GM18951 (cell line): Measurements from ENCODE around the gene WDR82.

ENCODE experiments used
- POLR2A ChIP-seq: IDR thresholded peaks from 4 replicates; pipeline ENCODE4 v1.6.1; 2011; ENCODE audit warnings: mild to moderate bottlenecking; ENCODE audit not compliant: insufficient read length, insufficient read depth; ENCODE audit errors: extremely low read depth
- in situ Hi-C: fragments of 300-500 bp; cut with MboI; formaldehyde crosslinking; loops from one replicate; pipeline ENCODE4 v1.12.0; 2022; ENCODE audit warnings: low sequenced_read_pairs, mixed read lengths, inconsistent platforms; ENCODE audit not compliant: unreplicated experiment

The WDR82 gene

DNA sequence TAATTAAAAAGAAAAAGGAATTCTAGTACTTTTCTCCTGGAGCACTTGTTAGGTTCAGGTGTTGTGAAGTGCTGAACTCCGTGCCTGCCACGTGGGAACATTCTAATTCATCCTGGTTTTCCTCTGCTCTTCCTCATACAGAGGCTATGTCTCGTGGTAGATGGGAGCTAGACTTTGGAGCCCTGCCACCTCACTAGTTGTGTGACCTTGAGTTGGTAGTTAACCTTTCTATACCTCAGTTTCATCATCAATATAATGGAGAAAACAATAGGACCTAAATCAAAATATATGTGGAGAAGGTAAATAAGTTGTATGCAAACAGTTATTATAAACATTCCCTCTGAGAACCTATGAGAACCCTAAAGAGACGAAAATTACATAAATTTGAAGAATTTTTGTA lies 69.9 kb downstream of the WDR82 start:
- no peak for TF ChIP-seq POLR2A
- in situ Hi-C loops, result no loop called here

GRCh38 chr3:52205727-52206372 lies 72.6 kb downstream of the WDR82 start:
- no peak for TF ChIP-seq POLR2A
- in situ Hi-C loops, result no loop called here
